Measurements from ENCODE around the gene CACNA1I. TPM values are rescaled to one million over a fixed set of nuclear protein-coding genes. Genes with fewer than 3 reads are reported as not detected.
"Not testable (repeated sequence)": the region's sequence is repeated elsewhere in the genome, so short reads cannot be mapped to it uniquely, and the experiment has no call there.

Gene CACNA1I
- total RNA-seq (2022), result 0.02 TPM in 2 replicates
- not detected for Bru-seq, nascent RNA
- BruChase-seq, experiment 1, labeled RNA remaining after a 6-hour chase, result percentile 6 among the genes with signal in this experiment
- percentile 2 among the genes with signal in this experiment for BruChase-seq, experiment 2, labeled RNA remaining after a 2-hour chase
- long read RNA-seq, result 0 reads

- Mint-ChIP-seq H3K9me3 (ENCODE audit: unreplicated experiment) (peaks cover 4% of the 10 kb centered on the region), H3K4me1 (ENCODE audit: insufficient read depth, unreplicated experiment) (peaks cover 8% of the 10 kb centered on the region), H3K36me3 (ENCODE audit: insufficient read depth, unreplicated experiment) (no peaks in the 10 kb centered on the region), H3K27ac (ENCODE audit: low read depth, unreplicated experiment) (no peak within 1 kb of the TSS), H3K4me3 (ENCODE audit: unreplicated experiment) (no peak within 1 kb of the TSS), H3K27me3 (ENCODE audit: insufficient read depth, unreplicated experiment) (no peaks in the 10 kb centered on the region)
- TF ChIP-seq CTCF (IDR thresholded peaks at IDR 0.05; ENCODE audit: unreplicated experiment), result no peak
- no peak for DNase-seq (ENCODE audit: unreplicated experiment)
- ChIA-PET CTCF (no interaction called here), POLR2A (no interaction called here)
- intact Hi-C loops (cut with micrococcal nuclease), result no loop called here
- BruUV-seq (replicated peaks), result no TSS peak
Observed at GRCh38 chr22:39570665-39571064, at the start of gene CACNA1I. Gene CACNA1I, plus strand, starts transcription at chr22:39570753. Its CDS starts 0 bp downstream, at chr22:39570753.

DNA sequence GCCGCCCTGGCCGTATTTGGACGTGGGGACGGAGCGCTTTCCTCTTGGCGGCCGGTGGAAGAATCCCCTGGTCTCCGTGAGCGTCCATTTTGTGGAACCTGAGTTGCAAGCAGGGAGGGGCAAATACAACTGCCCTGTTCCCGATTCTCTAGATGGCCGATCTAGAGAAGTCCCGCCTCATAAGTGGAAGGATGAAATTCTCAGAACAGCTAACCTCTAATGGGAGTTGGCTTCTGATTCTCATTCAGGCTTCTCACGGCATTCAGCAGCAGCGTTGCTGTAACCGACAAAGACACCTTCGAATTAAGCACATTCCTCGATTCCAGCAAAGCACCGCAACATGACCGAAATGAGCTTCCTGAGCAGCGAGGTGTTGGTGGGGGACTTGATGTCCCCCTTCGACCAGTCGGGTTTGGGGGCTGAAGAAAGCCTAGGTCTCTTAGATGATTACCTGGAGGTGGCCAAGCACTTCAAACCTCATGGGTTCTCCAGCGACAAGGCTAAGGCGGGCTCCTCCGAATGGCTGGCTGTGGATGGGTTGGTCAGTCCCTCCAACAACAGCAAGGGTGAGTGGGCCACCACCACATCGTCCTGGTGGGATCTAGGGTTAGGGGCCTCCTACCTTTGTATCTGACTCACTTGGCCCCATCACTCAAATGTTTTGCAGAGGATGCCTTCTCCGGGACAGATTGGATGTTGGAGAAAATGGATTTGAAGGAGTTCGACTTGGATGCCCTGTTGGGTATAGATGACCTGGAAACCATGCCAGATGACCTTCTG lies 49.3 kb upstream of the CACNA1I start:
- H3K4me1 Mint-ChIP-seq (ENCODE audit: insufficient read depth, unreplicated experiment), result peaks cover 27% of the 10 kb centered on the region
- POLR2A ChIA-PET, result interaction anchor here (0.6 to 6.1 kb wide), 14 partner anchors 9 to 1292 kb away, joined by 3 to 102 read pairs (median 10); partner anchors contain the start of genes ADSL, MIEF1, RPL3 and RPS19BP1
- peak overlapping the region; percentile 100 for H3K27ac Mint-ChIP-seq (ENCODE audit: low read depth, unreplicated experiment)
- DNase-seq (ENCODE audit: unreplicated experiment); H3K27me3 Mint-ChIP-seq (ENCODE audit: insufficient read depth, unreplicated experiment); H3K9me3 Mint-ChIP-seq (ENCODE audit: unreplicated experiment); BruUV-seq (replicated peaks): not testable (repeated sequence)
- H3K4me3 Mint-ChIP-seq (ENCODE audit: unreplicated experiment), result peak overlapping the region; percentile 93
- CTCF ChIA-PET, result interaction anchor here (1.0 to 1.4 kb wide), 2 partner anchors 8 to 9 kb away, joined by 3 to 9 read pairs; no protein-coding TSS in a partner anchor
- H3K36me3 Mint-ChIP-seq (ENCODE audit: insufficient read depth, unreplicated experiment), result peaks cover 77% of the 10 kb centered on the region
- intact Hi-C loops (cut with micrococcal nuclease), result loop anchor here (2.0 to 10.0 kb wide), 3 partner anchors 18 to 346 kb away; partner anchors contain the start of genes MIEF1 and RPL3

- peaks cover 27% of the 10 kb centered on the region for H3K4me1 Mint-ChIP-seq (ENCODE audit: insufficient read depth, unreplicated experiment)
- POLR2A ChIA-PET, result interaction anchor here (1.2 to 6.1 kb wide), 11 partner anchors 10 to 825 kb away, joined by 3 to 102 read pairs (median 7); partner anchors contain the start of genes ADSL, MIEF1, RPL3 and RPS19BP1
- not testable (repeated sequence) for BruUV-seq (replicated peaks); H3K9me3 Mint-ChIP-seq (ENCODE audit: unreplicated experiment); H3K27me3 Mint-ChIP-seq (ENCODE audit: insufficient read depth, unreplicated experiment); DNase-seq (ENCODE audit: unreplicated experiment)
- intact Hi-C loops (cut with micrococcal nuclease), result loop anchor here (5.0 to 10.0 kb wide), 2 partner anchors 205 to 347 kb away; partner anchors contain the start of gene RPL3
- peaks cover 69% of the 10 kb centered on the region for H3K36me3 Mint-ChIP-seq (ENCODE audit: insufficient read depth, unreplicated experiment)
- peak overlapping the region; percentile 100 for H3K27ac Mint-ChIP-seq (ENCODE audit: low read depth, unreplicated experiment)
- H3K4me3 Mint-ChIP-seq (ENCODE audit: unreplicated experiment), result peak overlapping the region; percentile 93
- CTCF ChIA-PET, result interaction anchor here (1.0 to 2.5 kb wide), 3 partner anchors 8 to 826 kb away, joined by 3 to 9 read pairs (median 4); no protein-coding TSS in a partner anchor
Observed at GRCh38 chr22:39522091-39522490, 48.5 kb upstream of the CACNA1I start.

GRCh38 chr22:39522567-39523300 lies 47.8 kb upstream of the CACNA1I start:
- peaks cover 66% of the 10 kb centered on the region for H3K36me3 Mint-ChIP-seq (ENCODE audit: insufficient read depth, unreplicated experiment)
- peak; percentile 65 for DNase-seq (ENCODE audit: unreplicated experiment)
- TF ChIP-seq CTCF (IDR thresholded peaks at IDR 0.05; ENCODE audit: unreplicated experiment), result no peak
- H3K27ac Mint-ChIP-seq (ENCODE audit: low read depth, unreplicated experiment), result peak overlapping the region; percentile 100
- BruUV-seq (replicated peaks), result no TSS peak
- ChIA-PET CTCF (interaction anchor here (0.6 to 2.5 kb wide), 5 partner anchors 8 to 826 kb away, joined by 3 to 9 read pairs (median 3); no protein-coding TSS in a partner anchor), POLR2A (interaction anchor here (0.8 to 6.1 kb wide), 19 partner anchors 9 to 1466 kb away, joined by 3 to 102 read pairs (median 5); partner anchors contain the start of genes MIEF1, PICK1, RPL3 and RPS19BP1)
- peak overlapping the region; percentile 93 for H3K4me3 Mint-ChIP-seq (ENCODE audit: unreplicated experiment)
- no peaks in the 10 kb centered on the region for H3K9me3 Mint-ChIP-seq (ENCODE audit: unreplicated experiment)
- H3K4me1 Mint-ChIP-seq (ENCODE audit: insufficient read depth, unreplicated experiment), result peaks cover 33% of the 10 kb centered on the region
- no peaks in the 10 kb centered on the region for H3K27me3 Mint-ChIP-seq (ENCODE audit: insufficient read depth, unreplicated experiment)
- intact Hi-C loops (cut with micrococcal nuclease), result loop anchor here (5.0 to 10.0 kb wide), 2 partner anchors 205 to 348 kb away; partner anchors contain the start of gene RPL3

All from MCF 10A (cell line).